HG02798 (cell line): ENCODE measurements around the gene ADTRP.

Experiments used
- ATAC-seq: cut with Tn5 transposase; IDR thresholded peaks from one replicate; pipeline ENCODE4 v1.9.1; 2021; ENCODE audit warnings: mild to moderate bottlenecking; ENCODE audit not compliant: unreplicated experiment, poor library complexity

The ADTRP gene

GRCh38 chr6:11761744-11762620 lies 16.6 kb downstream of the ADTRP start:
- ATAC-seq: no peak

- ATAC-seq: no peak
Observed at GRCh38 chr6:11760015-11760473, 18.6 kb downstream of the ADTRP start.

GRCh38 chr6:11758878-11759277 lies 19.7 kb downstream of the ADTRP start:
- no peak for ATAC-seq

GRCh38 chr6:11756726-11757125 lies 21.9 kb downstream of the ADTRP start:
- no peak for ATAC-seq

- ATAC-seq: no peak
Observed at GRCh38 chr6:11756292-11756691, 22.3 kb downstream of the ADTRP start.

GRCh38 chr6:11755725-11756124 lies 22.9 kb downstream of the ADTRP start:
- ATAC-seq: no peak

GRCh38 chr6:11754625-11755271 lies 23.9 kb downstream of the ADTRP start:
- ATAC-seq: no peak

GRCh38 chr6:11753798-11754197 lies 24.8 kb downstream of the ADTRP start:
- ATAC-seq: no peak

GRCh38 chr6:11752360-11752759 lies 26.2 kb downstream of the ADTRP start:
- no peak for ATAC-seq

- ATAC-seq: no peak
Observed at GRCh38 chr6:11750682-11751081, 27.9 kb downstream of the ADTRP start.

- ATAC-seq: no peak
Observed at GRCh38 chr6:11748591-11749210, 29.9 kb downstream of the ADTRP start.

GRCh38 chr6:11747021-11747420 lies 31.6 kb downstream of the ADTRP start:
- no peak for ATAC-seq

GRCh38 chr6:11744753-11745152 lies 33.9 kb downstream of the ADTRP start:
- no peak for ATAC-seq

GRCh38 chr6:11744101-11744500 lies 34.5 kb downstream of the ADTRP start:
- ATAC-seq: no peak

GRCh38 chr6:11740875-11741274 lies 37.7 kb downstream of the ADTRP start:
- ATAC-seq: no peak

- ATAC-seq: no peak
Observed at GRCh38 chr6:11738661-11739375, 39.8 kb downstream of the ADTRP start.

GRCh38 chr6:11738234-11738633 lies 40.4 kb downstream of the ADTRP start:
- no peak for ATAC-seq

GRCh38 chr6:11736601-11737000 lies 42.0 kb downstream of the ADTRP start:
- no peak for ATAC-seq

GRCh38 chr6:11734861-11735613 lies 43.6 kb downstream of the ADTRP start:
- no peak for ATAC-seq
